Stomach (tissue), 9 donors: ENCODE results near the gene COL9A2. TPM values are rescaled to one million over a fixed set of nuclear protein-coding genes. Genes with fewer than 3 reads are reported as not detected.

Source experiments
- DNase-seq, 2 donors: peaks; one replicate each; pipeline versions ENCODE4 v3.0.0 to v3.0.0-alpha.2; 2013 to 2019
- H3K27ac ChIP-seq, 5 donors: fragments of 200-600 bp in 4 of 5; sonication (generic) in 4 of 5; one replicate each; pipeline ENCODE4 v1.5.1; 2013 to 2019; ENCODE audit warnings: mild to moderate bottlenecking in 1 of 5, moderate library complexity in 1 of 5
- H3K27me3 ChIP-seq, 3 donors: fragments of 200-600 bp; sonication (generic); one replicate each; pipeline ENCODE4 v1.5.1; 2017 to 2019; ENCODE audit warnings: mixed run types in 1 of 3
- H3K36me3 ChIP-seq, 4 donors: fragments of 200-600 bp; sonication (generic); 1 replicate in 3 of 4; 2 replicates in 1 of 4; pipeline ENCODE4 v1.5.1; 2016 to 2019
- H3K4me1 ChIP-seq, 4 donors: fragments of 200-600 bp; sonication (generic); one replicate each; pipeline ENCODE4 v1.5.1; 2016 to 2019
- H3K4me3 ChIP-seq, 4 donors: fragments of 200-600 bp; sonication (generic) in 3 of 4; one replicate each; pipeline ENCODE4 v1.5.1; 2016 to 2019; ENCODE audit warnings: mild to moderate bottlenecking in 1 of 4
- H3K9me3 ChIP-seq, 4 donors: fragments of 200-600 bp; sonication (generic); one replicate each; pipeline ENCODE4 v1.5.1; 2016 to 2019
- CTCF ChIP-seq, 7 experiments: fragments of 450-650 bp in 4 of 7; fragments of 200-600 bp in 3 of 7; sonication (generic) in 3 of 7; IDR thresholded peaks; one replicate each; pipeline ENCODE4 v1.5.1; 2016 to 2019; ENCODE audit warnings: antibody characterized with exemption in 7 of 7, control low read depth in 2 of 7, mild to moderate bottlenecking in 1 of 7
- EP300 ChIP-seq: sonication (generic); formaldehyde crosslinking; IDR thresholded peaks from one replicate; pipeline ENCODE4 v1.6.1; 2017; ENCODE audit warnings: antibody characterized with exemption
- POLR2A ChIP-seq, 4 donors: fragments of 450-650 bp; IDR thresholded peaks; one replicate each; pipeline ENCODE4 v1.6.1; 2016; ENCODE audit warnings: antibody characterized with exemption in 4 of 4, control low read depth in 2 of 4, mild to moderate bottlenecking in 1 of 4, moderate library complexity in 1 of 4
- POLR2AphosphoS5 ChIP-seq, 3 donors: sonication (generic); formaldehyde crosslinking; IDR thresholded peaks; one replicate each; pipeline ENCODE4 v1.6.1; 2016; ENCODE audit warnings: antibody characterized with exemption in 3 of 3
- WGBS, 5 donors: extraction: QIAGEN DNeasy Blood & Tissue Kit in 3 of 5; methylation state at CpG; one replicate each; pipeline versions ENCODE4 v1.1.5 to v1.1.7; 2013 to 2018; 5-methylcytosine and 5-hydroxymethylcytosine counted together
- intact Hi-C: fragments of 100-400 bp; cut with DNase I; formaldehyde crosslinking; loops from one replicate; pipeline ENCODE4 v1.15.1; 2023; ENCODE audit warnings: low total_unique reads
- polyA plus RNA-seq, 3 donors: library from polyadenylated mRNA; stranded (reverse); fragments of 200-250 nt; gene quantifications; one replicate each; pipeline ENCODE4 v1.2.3, GENCODE V29; 2013
- total RNA-seq, 5 donors: library from RNA; depleted of rRNA; stranded (reverse); fragments of >200 nt; gene quantifications; one replicate each; pipeline versions ENCODE4 v1.1.0 to v1.2.3, GENCODE V29; 2014 to 2016
- donor health status: healthy with polysubstance abuse.
- donor health status: Bipolar disorder and iron deficiency.
- donor health status: healthy.

Gene COL9A2
- total and polyA plus RNA-seq, 8 donors: 5.7 to 79.0 (median 17.7) TPM

GRCh38 chr1:40318970-40319621 is 2.0 kb upstream of the COL9A2 start:
- no peak for DNase-seq
- WGBS, 5 donors: 92 to 95% (median 95%) methylated on average over 4 of the region's 4 CpGs
- Histone ChIP-seq H3K4me1 (peaks cover 24 to 34% (median 31%) of the 10 kb centered on the region in 4 donors), H3K4me3 (no peak overlapping the region), H3K9me3 (no peaks in the 10 kb centered on the region), H3K27ac (no peak overlapping the region), H3K27me3 (peaks cover 4 to 51% (median 16%) of the 10 kb centered on the region in 3 donors), H3K36me3 (no peaks in the 10 kb centered on the region)
- intact Hi-C loops: no loop called here
- no peak for TF ChIP-seq POLR2A (IDR thresholded peaks at IDR 0.05)

GRCh38 chr1:40318476-40318875 is 1.4 kb upstream of the COL9A2 start:
- TF ChIP-seq CTCF (IDR thresholded peaks at IDR 0.05) (no peak), EP300 (no peak), POLR2A (IDR thresholded peaks at IDR 0.05) (no peak), POLR2AphosphoS5 (IDR thresholded peaks at IDR 0.05) (no peak)
- no peak for DNase-seq
- Histone ChIP-seq H3K36me3 (no peaks in the 10 kb centered on the region), H3K9me3 (no peaks in the 10 kb centered on the region), H3K27me3 (peaks cover 4 to 51% (median 16%) of the 10 kb centered on the region in 3 donors), H3K4me3 (no peak overlapping the region), H3K4me1 (peaks cover 24 to 34% (median 31%) of the 10 kb centered on the region in 4 donors), H3K27ac (no peak overlapping the region)
- intact Hi-C loops: no loop called here
- 87 to 92% (median 90%) methylated on average over 4 of the region's 4 CpGs for WGBS, 5 donors

GRCh38 chr1:40317394-40318074 is 448 bp upstream of the COL9A2 start:
- Histone ChIP-seq H3K4me1 (peaks cover 24 to 38% (median 31%) of the 10 kb centered on the region in 4 donors), H3K4me3 (peak overlapping the region; percentile 43 to 71 (median 52)), H3K27me3 (peaks cover 4 to 51% (median 16%) of the 10 kb centered on the region in 3 donors), H3K27ac (no peak overlapping the region), H3K36me3 (no peaks in the 10 kb centered on the region), H3K9me3 (no peaks in the 10 kb centered on the region)
- intact Hi-C loops: no loop called here
- 36 to 44% (median 40%) methylated on average over 12 to 21 of the region's 21 CpGs for WGBS, 5 donors
- no peak for TF ChIP-seq POLR2A (IDR thresholded peaks at IDR 0.05)
- TF ChIP-seq CTCF (IDR thresholded peaks at IDR 0.05): no peak
- no peak for TF ChIP-seq POLR2AphosphoS5 (IDR thresholded peaks at IDR 0.05)
- TF ChIP-seq EP300: no peak
- no peak for DNase-seq

GRCh38 chr1:40315795-40316594 is 1.1 kb downstream of the COL9A2 start:
- TF ChIP-seq POLR2A (IDR thresholded peaks at IDR 0.05): no peak
- TF ChIP-seq POLR2AphosphoS5 (IDR thresholded peaks at IDR 0.05): no peak
- no peak for TF ChIP-seq EP300
- no peak for TF ChIP-seq CTCF (IDR thresholded peaks at IDR 0.05)
- Histone ChIP-seq H3K27me3 (peaks cover 4 to 51% (median 16%) of the 10 kb centered on the region in 3 donors), H3K4me3 (peak overlapping the region; percentile 43 to 71 (median 52)), H3K36me3 (no peaks in the 10 kb centered on the region), H3K27ac (peak overlapping the region in 2 of 5 donors; percentile 2 to 24), H3K4me1 (peaks cover 24 to 47% (median 34%) of the 10 kb centered on the region in 4 donors), H3K9me3 (no peaks in the 10 kb centered on the region)
- 3 to 7% (median 4%) methylated on average over 31 to 41 of the region's 41 CpGs for WGBS, 5 donors
- intact Hi-C loops: no loop called here
- peak in 1 of 2 donors; percentile 58 for DNase-seq
